Psoas muscle (tissue), 8 donors: ENCODE data around the gene ABCC4. TPM values are rescaled to one million over a fixed set of nuclear protein-coding genes. Genes with fewer than 3 reads are reported as not detected.

Experiments
- ATAC-seq, 4 donors: fragments of 200-7000 bp; cut with Tn5 transposase; one replicate each; pipeline ENCODE4 v1.9.1; 2020; ENCODE audit warnings: moderate library complexity in 3 of 4, mild to moderate bottlenecking in 2 of 4
- DNase-seq, 2 donors: peaks; one replicate each; pipeline ENCODE4 v3.0.0-alpha.2; 2020
- H3K27ac ChIP-seq: fragments of 200-600 bp; one replicate; pipeline ENCODE4 v1.8.0; 2022
- H3K27me3 ChIP-seq, 3 donors: fragments of 200-600 bp in 1 of 3; one replicate each; pipeline versions ENCODE4 v1.6.1 to v1.8.0; 2013 to 2022; ENCODE audit warnings: low read length in 2 of 3, mild to moderate bottlenecking in 2 of 3, moderate library complexity in 1 of 3; ENCODE audit not compliant: insufficient read depth in 3 of 3
- H3K36me3 ChIP-seq, 2 donors: fragments of 200-600 bp in 1 of 2; one replicate each; pipeline versions ENCODE4 v1.6.1 to v1.8.0; 2013 to 2022; ENCODE audit warnings: low read depth in 1 of 2, mild to moderate bottlenecking in 1 of 2, moderate library complexity in 1 of 2; ENCODE audit not compliant: insufficient read depth in 1 of 2
- H3K4me1 ChIP-seq: fragments of 200-600 bp; one replicate; pipeline ENCODE4 v1.8.0; 2022
- H3K4me3 ChIP-seq: fragments of 200-600 bp; one replicate; pipeline ENCODE4 v1.8.0; 2022; ENCODE audit warnings: mild to moderate bottlenecking
- H3K9me3 ChIP-seq: fragments of 200-600 bp; one replicate; pipeline ENCODE4 v1.8.0; 2022
- CTCF ChIP-seq: fragments of 200-600 bp; IDR thresholded peaks from one replicate; pipeline ENCODE4 v1.8.0; 2022; ENCODE audit warnings: antibody characterized with exemption
- WGBS, 3 donors: extraction: QIAGEN DNeasy Blood & Tissue Kit; methylation state at CpG; one replicate each; pipeline versions ENCODE4 v1.1.6 to v1.1.7; 2013; 5-methylcytosine and 5-hydroxymethylcytosine counted together
- intact Hi-C, 2 donors: fragments of 100-400 bp; cut with DNase I; formaldehyde crosslinking; loops; one replicate each; pipeline versions ENCODE4 v1.11.0 to v1.14.2; 2022
- polyA plus RNA-seq, 3 donors: library from polyadenylated mRNA; stranded (reverse); fragments of 200-250 nt; gene quantifications; one replicate each; pipeline ENCODE4 v1.2.3, GENCODE V29; 2013
- total RNA-seq, 4 donors: library from RNA; stranded (reverse); fragmentation: NEBNext Ultra II Directional in 2 of 4; extraction: Animal tissue kit (Norgen Biotek cat#: 25700) in 2 of 4; gene quantifications; one replicate each; pipeline versions ENCODE4 v1.2.1 to v1.2.4, GENCODE V29; 2021 to 2023
- donor health status: healthy with polysubstance abuse.
- donor health status: DM: no; HTN: no; CAD: no; lungs with moderate emphysema.
- donor health status: Bipolar disorder and iron deficiency.
- donor health status: healthy.
- donor health status: DM: yes; HTN: yes; CAD: no.
- donor health status: DM: no; HTN: no; CAD: no.
- donor health status: DM: no; HTN: no; CAD: no.
- donor health status: DM: yes; HTN: yes; CAD: no.

ABCC4 gene
- total and polyA plus RNA-seq, 7 donors, result 2.3 to 25.2 (median 6.1) TPM

GRCh38 chr13:95231393-95231792, 69.9 kb downstream of the ABCC4 start:
- no peak for DNase-seq
- peak in 2 of 4 donors; percentile 69 to 70 for ATAC-seq
- H3K27ac ChIP-seq, result peak overlapping the region; percentile 57
- H3K9me3 ChIP-seq, result no peaks in the 10 kb centered on the region
- H3K4me1 ChIP-seq, result no peaks in the 10 kb centered on the region
- no peaks in the 10 kb centered on the region for H3K27me3 ChIP-seq
- no peak for TF ChIP-seq CTCF
- H3K4me3 ChIP-seq, result no peak overlapping the region
- peaks cover 0 to 14% of the 10 kb centered on the region in 2 donors for H3K36me3 ChIP-seq
- intact Hi-C loops, result no loop called here
- WGBS, 3 donors, result 39 to 78% (median 55%) methylated on average over 9 of the region's 9 CpGs

- Histone ChIP-seq H3K9me3 (no peaks in the 10 kb centered on the region), H3K36me3 (peaks cover 0 to 14% of the 10 kb centered on the region in 2 donors), H3K4me1 (no peaks in the 10 kb centered on the region), H3K4me3 (no peak overlapping the region), H3K27ac (no peak overlapping the region), H3K27me3 (no peaks in the 10 kb centered on the region)
- 72 to 98% (median 77%) methylated on average over 3 of the region's 3 CpGs for WGBS, 3 donors
- no peak for ATAC-seq
- no peak for DNase-seq
- TF ChIP-seq CTCF, result no peak
- intact Hi-C loops, result no loop called here
Measured at GRCh38 chr13:95229855-95230254, 71.4 kb downstream of the ABCC4 start.

- TF ChIP-seq CTCF, result no peak
- intact Hi-C loops, result no loop called here
- no peak overlapping the region for H3K27ac ChIP-seq
Measured at GRCh38 chr13:95228130-95228529, 73.1 kb downstream of the ABCC4 start.

GRCh38 chr13:95226932-95227695, 74.1 kb downstream of the ABCC4 start:
- Histone ChIP-seq H3K36me3 (no peaks in the 10 kb centered on the region), H3K27ac (no peak overlapping the region), H3K27me3 (no peaks in the 10 kb centered on the region), H3K4me1 (no peaks in the 10 kb centered on the region), H3K9me3 (no peaks in the 10 kb centered on the region), H3K4me3 (no peak overlapping the region)
- DNase-seq (no peak), ATAC-seq (no peak)
- TF ChIP-seq CTCF, result no peak
- WGBS, 3 donors, result 58 to 64% (median 60%) methylated on average over 4 of the region's 4 CpGs
- intact Hi-C loops, result no loop called here

More at GRCh38 chr13:95228130-95228529, 73.1 kb downstream of the ABCC4 start:
- DNase-seq (no peak), ATAC-seq (peak in 1 of 4 donors; percentile 38)
- Histone ChIP-seq H3K4me3 (no peak overlapping the region), H3K4me1 (no peaks in the 10 kb centered on the region), H3K27me3 (no peaks in the 10 kb centered on the region), H3K36me3 (no peaks in the 10 kb centered on the region), H3K9me3 (no peaks in the 10 kb centered on the region)
- 72 to 76% (median 75%) methylated on average over 5 of the region's 5 CpGs for WGBS, 3 donors

GRCh38 chr13:95226476-95226875, 74.8 kb downstream of the ABCC4 start:
- no peak overlapping the region for H3K4me3 ChIP-seq
- no peaks in the 10 kb centered on the region for H3K36me3 ChIP-seq
- no peak for ATAC-seq
- WGBS, 3 donors, result 93 to 95% (median 94%) methylated on average over 5 of the region's 5 CpGs
- no peaks in the 10 kb centered on the region for H3K9me3 ChIP-seq
- no peak for TF ChIP-seq CTCF
- H3K27me3 ChIP-seq, result no peaks in the 10 kb centered on the region
- H3K4me1 ChIP-seq, result no peaks in the 10 kb centered on the region
- no peak overlapping the region for H3K27ac ChIP-seq
- DNase-seq, result no peak
- intact Hi-C loops, result no loop called here
